Left renal cortex interstitium (tissue), 4 donors: Measurements from ENCODE around the gene TFAP2D. TPM values are rescaled to one million over a fixed set of nuclear protein-coding genes. Genes with fewer than 3 reads are reported as not detected.
A peak's percentile ranks its signal among the peaks of the same experiment; 100 is the strongest.

Experiments used
- DNase-seq, 4 donors: peaks; one replicate each; pipeline ENCODE4 v3.0.0-alpha.2; 2013; ENCODE audit warnings: low read depth in 4 of 4, low spot score in 2 of 4, missing footprints in 1 of 4
- polyA plus RNA-seq, 4 donors: library from polyadenylated mRNA; unstranded; fragments of 120-200 nt; gene quantifications; one replicate each; pipeline ENCODE4 v1.2.1, GENCODE V29; 2013; ENCODE audit not compliant: insufficient read length in 4 of 4

TFAP2D gene
- polyA plus RNA-seq, 4 donors = not detected

- DNase-seq = no peak
These were observed 4.6 kb downstream of the TFAP2D start for GRCh38 chr6:50717734-50718457.

DNA sequence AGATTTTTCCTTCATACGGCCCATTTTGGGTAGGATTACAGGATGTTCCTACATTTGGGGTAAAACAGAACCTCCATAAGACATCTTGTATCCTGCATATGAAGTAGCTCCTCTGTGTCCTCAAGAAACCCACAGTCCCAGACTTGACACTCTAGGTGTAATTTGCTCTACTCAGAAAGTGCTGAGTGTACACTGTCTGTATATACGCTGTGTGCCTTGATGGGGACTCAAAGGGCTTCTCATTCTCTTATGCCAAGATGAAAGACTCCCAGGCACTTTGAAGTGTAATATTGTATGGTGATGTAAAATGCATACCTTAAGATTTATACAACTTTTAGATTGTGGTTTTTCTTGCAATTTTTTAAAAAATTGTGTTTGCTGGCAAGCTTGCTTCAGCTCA is 5.2 kb downstream of the TFAP2D start:
- no peak for DNase-seq

DNA sequence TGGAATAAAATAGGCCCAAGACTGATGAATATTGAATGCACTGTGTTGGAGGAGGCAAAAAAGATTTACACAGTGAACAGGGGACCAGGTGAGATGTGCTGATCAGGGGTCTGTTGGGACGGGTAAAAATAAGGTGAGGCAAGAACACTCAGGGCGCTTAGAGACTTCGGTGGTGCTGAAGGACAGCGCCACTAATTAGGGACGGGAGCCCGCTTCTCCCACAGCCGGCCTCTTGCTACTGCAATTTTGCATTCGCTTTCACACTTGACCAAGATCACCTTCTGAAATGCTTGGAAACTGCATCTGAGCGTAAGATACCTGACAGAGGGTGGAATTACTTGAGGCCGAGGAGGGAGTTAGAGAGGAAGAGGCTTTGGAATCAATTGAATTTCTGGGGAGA is 7.3 kb downstream of the TFAP2D start:
- DNase-seq = peak in 3 of 4 donors; percentile 13 to 50 (median 41)

GRCh38 chr6:50721978-50722377 is 8.7 kb downstream of the TFAP2D start:
- DNase-seq = no peak

DNA sequence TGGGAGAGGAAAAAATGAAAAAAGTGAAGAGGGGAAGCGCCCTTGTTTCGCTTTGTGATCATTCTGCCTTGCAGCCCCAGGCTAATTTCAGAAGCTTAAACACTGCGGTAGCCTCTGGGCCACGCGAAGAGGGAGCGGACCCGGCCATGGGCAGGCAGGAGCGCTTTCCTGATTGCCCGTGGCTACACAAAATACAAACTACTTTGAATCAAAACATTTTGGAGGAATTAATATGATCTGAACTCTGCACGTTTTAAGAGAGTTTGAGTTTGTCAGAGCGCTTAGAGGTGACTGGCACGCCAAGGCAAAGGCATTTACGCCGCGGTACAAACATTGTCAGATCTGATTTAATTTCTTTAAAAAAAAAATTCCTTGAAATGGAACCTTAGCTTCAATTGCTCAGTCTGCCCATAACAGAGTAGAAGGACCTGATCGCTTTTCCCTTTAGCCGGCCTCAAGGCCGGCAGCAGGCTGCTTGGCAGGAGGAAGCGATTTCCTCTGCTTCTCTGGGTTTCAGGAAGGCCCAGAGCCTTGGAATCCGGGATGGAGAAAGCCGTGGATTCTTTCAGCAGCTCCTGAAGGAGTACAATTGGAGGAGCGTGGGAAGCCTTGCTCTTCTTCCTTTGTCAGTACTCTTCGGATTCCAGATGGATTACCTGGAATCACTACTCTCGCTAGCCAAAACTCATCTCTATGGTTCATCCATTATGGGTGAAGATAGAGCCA is 9.7 kb downstream of the TFAP2D start:
- DNase-seq = no peak

GRCh38 chr6:50724381-50725124 is 11.2 kb downstream of the TFAP2D start:
- no peak for DNase-seq

- no peak for DNase-seq
These were observed 21.2 kb downstream of the TFAP2D start for GRCh38 chr6:50734488-50734887.

GRCh38 chr6:50742161-50742560 is 28.8 kb downstream of the TFAP2D start:
- no peak for DNase-seq

GRCh38 chr6:50744976-50745375 is 31.6 kb downstream of the TFAP2D start:
- no peak for DNase-seq

- DNase-seq = no peak
These were observed 49.5 kb downstream of the TFAP2D start for GRCh38 chr6:50762798-50763197.

DNA sequence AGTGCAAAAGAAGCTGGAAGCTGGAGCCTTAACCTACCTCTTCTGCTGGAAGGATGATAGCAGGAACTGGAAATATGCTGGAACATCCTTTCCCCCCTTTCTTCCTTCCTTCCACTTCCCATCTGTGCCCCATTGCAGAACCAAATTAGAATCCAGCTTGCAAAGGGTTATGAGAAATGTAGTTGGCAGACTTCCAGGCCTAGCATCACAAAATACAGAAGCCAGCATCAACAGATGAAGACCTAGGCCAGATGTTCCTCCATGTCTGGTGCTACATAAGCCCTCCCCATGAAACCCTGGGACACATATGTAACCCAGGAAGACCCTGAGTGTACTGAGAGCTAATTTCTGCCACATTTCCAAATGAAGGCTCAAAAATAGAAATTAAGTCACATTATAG is 65.4 kb downstream of the TFAP2D start:
- DNase-seq = no peak

GRCh38 chr6:50780382-50780781 is 67.1 kb downstream of the TFAP2D start:
- no peak for DNase-seq

DNA sequence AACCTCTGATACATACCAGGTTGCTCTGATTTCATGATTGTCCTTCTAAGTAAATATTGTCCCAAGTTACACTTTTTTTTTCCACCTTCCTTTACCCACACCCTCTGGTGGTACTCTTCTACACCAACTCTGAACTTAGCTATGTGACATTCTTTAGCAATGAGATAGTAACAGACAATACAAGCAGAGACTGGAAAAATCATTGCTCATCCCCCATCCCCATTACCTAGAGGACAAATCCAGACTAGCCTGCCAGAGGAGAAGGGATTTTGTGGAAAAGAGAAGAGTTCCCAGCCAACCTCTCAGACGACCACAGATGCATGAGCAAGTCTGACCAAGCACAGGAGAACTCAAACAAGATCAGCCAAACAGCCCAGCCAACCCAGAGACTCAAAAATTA is 72.6 kb downstream of the TFAP2D start:
- no peak for DNase-seq

- peak in 2 of 4 donors; percentile 2 to 19 for DNase-seq
These were observed 78.7 kb downstream of the TFAP2D start for GRCh38 chr6:50791900-50792508.

DNA sequence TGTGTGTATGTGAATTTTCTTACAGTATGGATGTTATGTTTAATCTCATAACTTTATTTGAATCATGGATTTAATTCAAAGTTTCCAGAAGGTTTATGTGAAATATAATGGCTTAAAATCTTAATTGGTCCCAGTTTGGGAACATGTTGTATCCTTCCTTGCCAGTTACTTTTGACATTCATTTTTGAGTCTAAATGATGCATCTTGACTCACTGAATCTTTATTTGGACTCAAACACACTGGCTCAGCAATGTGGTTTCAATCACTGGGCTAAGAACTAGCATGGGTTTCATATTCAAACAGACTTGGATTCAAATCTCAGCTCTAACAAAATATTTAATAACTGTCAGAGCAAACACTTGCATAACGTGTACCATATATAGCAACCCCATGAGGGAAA is 79.4 kb downstream of the TFAP2D start:
- DNase-seq = no peak

GRCh38 chr6:50795574-50795973 is 82.2 kb downstream of the TFAP2D start:
- no peak for DNase-seq

DNA sequence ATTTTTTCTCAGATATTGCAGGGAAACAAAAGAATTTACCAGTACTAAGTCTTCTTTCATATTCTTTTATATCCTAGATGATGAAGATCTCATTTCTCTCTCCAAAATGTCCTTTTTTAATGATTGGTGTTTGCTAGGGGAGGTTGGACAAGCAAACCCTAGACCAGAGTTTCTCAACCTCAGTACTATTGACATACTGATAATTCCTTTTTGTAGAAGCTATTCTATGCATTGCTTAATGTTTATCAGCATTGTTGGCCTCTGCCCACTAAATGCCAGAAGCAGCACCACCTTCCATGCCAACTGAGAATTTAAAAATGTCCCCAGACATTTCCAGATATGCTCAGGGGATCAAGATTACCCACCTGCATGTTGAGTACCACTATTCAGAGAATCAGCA is 91.0 kb downstream of the TFAP2D start:
- DNase-seq = no peak

DNA sequence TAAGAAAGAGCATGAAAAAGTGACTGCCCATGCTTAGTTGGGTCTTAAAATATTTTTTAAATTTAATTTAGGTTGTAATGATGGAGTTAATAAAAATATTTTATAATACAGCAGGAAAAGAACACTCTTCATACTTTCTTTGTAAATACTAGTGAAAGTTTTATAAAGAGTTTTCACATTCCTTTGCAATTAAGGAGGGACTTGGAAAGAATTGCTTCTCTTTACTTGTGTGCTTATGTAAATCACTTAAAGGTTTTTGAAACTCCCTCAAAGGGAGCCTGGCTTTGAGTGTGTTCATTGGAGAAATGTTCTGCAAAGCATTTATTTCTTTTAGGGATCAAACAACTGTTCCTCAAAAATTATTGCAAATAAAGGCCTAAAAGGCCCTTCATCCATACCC is 93.7 kb downstream of the TFAP2D start:
- no peak for DNase-seq

- no peak for DNase-seq
These were observed 102.2 kb downstream of the TFAP2D start for GRCh38 chr6:50815436-50816114.

DNA sequence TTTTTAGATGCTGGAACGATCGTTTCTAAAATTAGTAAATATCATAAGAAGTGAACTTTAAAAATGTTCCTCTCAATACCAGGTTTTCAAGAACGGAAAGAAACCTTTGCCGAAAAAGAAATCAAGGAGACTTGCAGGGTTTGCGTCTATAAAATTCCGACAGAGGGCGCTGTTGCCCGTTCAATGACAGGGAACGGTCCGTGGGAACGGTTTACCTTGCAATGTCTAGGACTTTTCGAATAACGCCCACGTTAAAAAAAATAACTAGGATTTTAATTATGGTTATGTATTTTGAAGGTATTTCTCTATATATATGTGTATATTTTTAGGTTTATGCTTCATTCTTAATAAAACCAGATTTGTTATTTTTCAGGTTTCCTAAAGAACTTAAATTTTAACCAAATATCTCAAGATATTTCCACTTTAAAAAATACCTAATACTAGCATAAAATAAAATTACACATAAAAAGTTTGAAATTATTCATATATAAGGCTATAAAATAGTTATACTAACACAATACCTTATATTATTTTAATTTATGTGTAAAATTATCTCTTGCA is 102.9 kb downstream of the TFAP2D start:
- peak in 1 of 4 donors; percentile 78 for DNase-seq
